Measurements from ENCODE around the gene PTPN2.
A peak's percentile ranks its signal among the peaks of the same experiment; 100 is the strongest.

The PTPN2 gene

GRCh38 chr18:12885500-12885899, 1.5 kb upstream of the PTPN2 start:
- H3K9me3 ChIP-seq (ENCODE audit: control insufficient read depth, insufficient read depth, low read depth, low read length): no peaks in the 10 kb centered on the region
- ChIA-PET POLR2A (interaction anchor here (0.7 to 1.1 kb wide), 3 partner anchors 58 to 106 kb away, joined by 3 to 10 read pairs (median 3); no protein-coding TSS in a partner anchor), CTCF (interaction anchor here (0.6 to 2.1 kb wide), 7 partner anchors 32 to 494 kb away, joined by 3 to 8 read pairs (median 3); no protein-coding TSS in a partner anchor)
- H3K36me3 ChIP-seq (ENCODE audit: control insufficient read depth in 2 of 2, insufficient read depth in 1 of 2, low read length in 2 of 2): no peaks in the 10 kb centered on the region
- TF ChIP-seq GLIS2 (tag by site-specific recombination; IDR thresholded peaks at IDR 0.05) (no peak), ZNF776 (tag by site-specific recombination; IDR thresholded peaks at IDR 0.05; ENCODE audit: borderline replicate concordance) (no peak), ZNF416 (tag by site-specific recombination; IDR thresholded peaks at IDR 0.05) (no peak), PRDM6 (tag by site-specific recombination; IDR thresholded peaks at IDR 0.05) (no peak), ZNF169 (tag by site-specific recombination; IDR thresholded peaks at IDR 0.05) (no peak), ZNF549 (tag by site-specific recombination; IDR thresholded peaks at IDR 0.05) (no peak), GLIS1 (tag by site-specific recombination; IDR thresholded peaks at IDR 0.05) (peak; percentile 66)
- 0 out of 2 replicates have a peak, but pooled peaks cover 4% of the 10 kb centered on the region for H3K4me1 ChIP-seq (ENCODE audit: control insufficient read depth, insufficient read depth, low read length)
- no peak overlapping the region for H3K27ac ChIP-seq (ENCODE audit: extremely low read depth, low read depth, low read length)
- no peak overlapping the region for H3K4me3 ChIP-seq (ENCODE audit: low read depth, low read length)

GRCh38 chr18:12884406-12885323, 628 bp upstream of the PTPN2 start:
- no peak for TF ChIP-seq ZNF148 (tag by site-specific recombination; IDR thresholded peaks at IDR 0.05; ENCODE audit: borderline replicate concordance)
- TF ChIP-seq ZNF426 (tag by site-specific recombination; IDR thresholded peaks at IDR 0.05): no peak
- peak; percentile 42; the same call in 1 of the 2 replicates for TF ChIP-seq KLF9 (tag by site-specific recombination; IDR thresholded peaks at IDR 0.05; ENCODE audit: low read depth)
- no peak for TF ChIP-seq ZBTB17 (tag by site-specific recombination; IDR thresholded peaks at IDR 0.05)
- TF ChIP-seq ZNF335 (tag by site-specific recombination; conservative IDR thresholded peaks at IDR 0.05): 0 out of 2 replicates have a peak, but pooled peaks have one; percentile 41
- no peak for TF ChIP-seq ZBTB1 (tag by site-specific recombination; IDR thresholded peaks at IDR 0.05)
- TF ChIP-seq HOXC10 (CRISPR knock-in tag; IDR thresholded peaks at IDR 0.05): no peak
- TF ChIP-seq PRDM10 (tag by site-specific recombination; IDR thresholded peaks at IDR 0.05): no peak
- 0 out of 2 replicates have a peak, but pooled peaks have one; percentile 22 for TF ChIP-seq SP3 (tag by site-specific recombination; IDR thresholded peaks at IDR 0.05)
- no peak for TF ChIP-seq ZNF639 (tag by site-specific recombination; IDR thresholded peaks at IDR 0.05)
- TF ChIP-seq ZNF394 (tag by site-specific recombination; IDR thresholded peaks at IDR 0.05; ENCODE audit: borderline replicate concordance): no peak
- no peak for TF ChIP-seq ZNF354C (tag by site-specific recombination; IDR thresholded peaks at IDR 0.05; ENCODE audit: borderline replicate concordance, low read depth)
- TF ChIP-seq ZSCAN30 (tag by site-specific recombination; IDR thresholded peaks at IDR 0.05): no peak
- TF ChIP-seq IKZF3 (tag by site-specific recombination; IDR thresholded peaks at IDR 0.05): 0 out of 2 replicates have a peak, but pooled peaks have one; percentile 51
- no peak for TF ChIP-seq ZNF433 (tag by site-specific recombination; IDR thresholded peaks at IDR 0.05; ENCODE audit: low read depth)
- Histone ChIP-seq H3K27ac (ENCODE audit: extremely low read depth, low read depth, low read length) (no peak overlapping the region; the same call in 1 of the 2 replicates), H3K9me3 (ENCODE audit: control insufficient read depth, insufficient read depth, low read depth, low read length) (no peaks in the 10 kb centered on the region), H3K4me3 (ENCODE audit: low read depth, low read length) (peak overlapping the region; percentile 67), H3K4me1 (ENCODE audit: control insufficient read depth, insufficient read depth, low read length) (peaks cover 9% of the 10 kb centered on the region), H3K36me3 (ENCODE audit: control insufficient read depth in 2 of 2, insufficient read depth in 1 of 2, low read length in 2 of 2) (no peaks in the 10 kb centered on the region)
- ChIA-PET CTCF (interaction anchor here (0.6 to 2.1 kb wide), 6 partner anchors 31 to 493 kb away, joined by 3 to 8 read pairs (median 3); no protein-coding TSS in a partner anchor), POLR2A (interaction anchor here (0.7 to 2.1 kb wide), 27 partner anchors 12 to 577 kb away, joined by 3 to 32 read pairs (median 6); partner anchors contain the start of genes AFG3L2, CEP192 and SEH1L)
